HEK293T (cell line): ENCODE measurements around the gene LTO1.

ENCODE experiments used
- CTCF ChIA-PET: fragments of 350-600 bp; formaldehyde crosslinking; extraction: SDS; loops from one replicate; lab custom pipeline; 2021; ENCODE audit warnings: antibody characterized with exemption, inconsistent platforms; lab: Yijun Ruan, JAX
- POLR2A ChIA-PET: fragments of 350-600 bp; formaldehyde crosslinking; extraction: SDS; loops from one replicate; lab custom pipeline; 2020; ENCODE audit warnings: antibody characterized with exemption, inconsistent platforms; lab: Yijun Ruan, JAX
- DNase-seq: peaks from one replicate; pipeline ENCODE4 v3.0.0; 2012; ENCODE audit warnings: mixed read lengths; ENCODE audit errors: extremely low spot score
- ARNT ChIP-seq: fragments of 450-650 bp; IDR thresholded peaks from 2 replicates; pipeline ENCODE4 v1.6.1; 2017; ENCODE audit warnings: mild to moderate bottlenecking
- BHLHE40 ChIP-seq: fragments of 450-650 bp; IDR thresholded peaks from 2 replicates; pipeline ENCODE4 v1.6.1; 2016; ENCODE audit warnings: mild to moderate bottlenecking, moderate library complexity, borderline replicate concordance
- CTBP1 ChIP-seq: fragments of 450-650 bp; IDR thresholded peaks from 2 replicates; pipeline ENCODE4 v1.6.1; 2016; ENCODE audit warnings: borderline replicate concordance
- ELF4 ChIP-seq: fragments of 450-650 bp; IDR thresholded peaks from 2 replicates; pipeline ENCODE4 v1.6.1; 2017; ENCODE audit warnings: antibody characterized with exemption
- FOXA1 ChIP-seq: fragments of 450-650 bp; IDR thresholded peaks from 2 replicates; pipeline ENCODE4 v1.6.1; 2016; ENCODE audit warnings: mild to moderate bottlenecking
- FOXK2 ChIP-seq: fragments of 450-650 bp; IDR thresholded peaks from 2 replicates; pipeline ENCODE4 v1.6.1; 2016; ENCODE audit warnings: mild to moderate bottlenecking
- FOXM1 ChIP-seq: fragments of 450-650 bp; IDR thresholded peaks from 2 replicates; pipeline ENCODE4 v1.6.1; 2017; ENCODE audit warnings: mild to moderate bottlenecking, borderline replicate concordance
- HDGF ChIP-seq: fragments of 450-650 bp; IDR thresholded peaks from 2 replicates; pipeline ENCODE4 v1.6.1; 2017; ENCODE audit warnings: antibody characterized with exemption, borderline replicate concordance
- L3MBTL2 ChIP-seq: fragments of 450-650 bp; conservative IDR thresholded peaks from 2 replicates; pipeline ENCODE4 v1.6.1; 2016; ENCODE audit warnings: mild to moderate bottlenecking
- LEF1 ChIP-seq: fragments of 450-650 bp; IDR thresholded peaks from 2 replicates; pipeline ENCODE4 v1.6.1; 2017; ENCODE audit warnings: mild to moderate bottlenecking, borderline replicate concordance
- NFRKB ChIP-seq: fragments of 450-650 bp; IDR thresholded peaks from 2 replicates; pipeline ENCODE4 v1.6.1; 2016; ENCODE audit warnings: mild to moderate bottlenecking, moderate library complexity
- PKNOX1 ChIP-seq: fragments of 450-650 bp; IDR thresholded peaks from 2 replicates; pipeline ENCODE4 v1.6.1; 2016
- SP1 ChIP-seq: fragments of 450-650 bp; IDR thresholded peaks from 2 replicates; pipeline ENCODE4 v1.6.1; 2017
- SUZ12 ChIP-seq: fragments of 450-650 bp; IDR thresholded peaks from 2 replicates; pipeline ENCODE4 v1.6.1; 2016; ENCODE audit warnings: mild to moderate bottlenecking
- TARDBP ChIP-seq: fragments of 450-650 bp; IDR thresholded peaks from 2 replicates; pipeline ENCODE4 v1.6.1; 2016
- ZNF384 ChIP-seq: fragments of 450-650 bp; IDR thresholded peaks from 2 replicates; pipeline ENCODE4 v1.6.1; 2016

LTO1 gene

GRCh38 chr11:69716099-69716498 is 40.9 kb upstream of the LTO1 start:
- TF ChIP-seq CTBP1 = no peak
- TF ChIP-seq FOXK2 = no peak
- TF ChIP-seq ZNF384 = no peak
- no peak for TF ChIP-seq SUZ12
- no peak for TF ChIP-seq ARNT
- no peak for TF ChIP-seq BHLHE40
- TF ChIP-seq FOXA1 = no peak
- TF ChIP-seq L3MBTL2 = no peak
- no peak for TF ChIP-seq PKNOX1
- no peak for TF ChIP-seq TARDBP
- TF ChIP-seq NFRKB = no peak
- no peak for TF ChIP-seq HDGF
- TF ChIP-seq FOXM1 = no peak
- no peak for DNase-seq
- ChIA-PET POLR2A (interaction anchor here (1.0 kb wide), 1 partner anchor 23 kb away, joined by 3 read pairs; no protein-coding TSS in a partner anchor), CTCF (no interaction called here)

- no peak for DNase-seq
- ChIA-PET POLR2A (interaction anchor here (1.0 kb wide), 1 partner anchor 22 kb away, joined by 3 read pairs; no protein-coding TSS in a partner anchor), CTCF (no interaction called here)
- TF ChIP-seq CTBP1 (no peak), TARDBP (no peak), SP1 (no peak), L3MBTL2 (no peak), FOXA1 (no peak), HDGF (no peak)
Observed at GRCh38 chr11:69715446-69715845, 40.3 kb upstream of the LTO1 start.

GRCh38 chr11:69711822-69712801 is 37.0 kb upstream of the LTO1 start:
- ChIA-PET CTCF (no interaction called here), POLR2A (no interaction called here)
- no peak for DNase-seq
- no peak for TF ChIP-seq CTBP1
- TF ChIP-seq FOXK2 = no peak
- TF ChIP-seq NFRKB = no peak
- no peak for TF ChIP-seq SUZ12
- TF ChIP-seq HDGF = no peak
- no peak for TF ChIP-seq ELF4
- TF ChIP-seq ARNT = no peak
- no peak for TF ChIP-seq L3MBTL2
- TF ChIP-seq PKNOX1 = no peak
- no peak for TF ChIP-seq FOXA1
- no peak for TF ChIP-seq LEF1
- TF ChIP-seq FOXM1 = no peak

- CTCF ChIA-PET = interaction anchor here (0.6 kb wide), 1 partner anchor 730 kb away, joined by 3 read pairs; no protein-coding TSS in a partner anchor
- POLR2A ChIA-PET = no interaction called here
- no peak for DNase-seq
Observed at GRCh38 chr11:69708736-69709401, 33.7 kb upstream of the LTO1 start.

GRCh38 chr11:69707176-69707575 is 32.0 kb upstream of the LTO1 start:
- POLR2A ChIA-PET = no interaction called here
- DNase-seq = no peak
- TF ChIP-seq HDGF = no peak
- TF ChIP-seq FOXA1 = no peak
- no peak for TF ChIP-seq NFRKB
- no peak for TF ChIP-seq ELF4
- no peak for TF ChIP-seq SP1
- TF ChIP-seq LEF1 = no peak
- no peak for TF ChIP-seq TARDBP
- TF ChIP-seq ARNT = no peak
- no peak for TF ChIP-seq L3MBTL2
- TF ChIP-seq CTBP1 = no peak
- no peak for TF ChIP-seq FOXM1
- no peak for TF ChIP-seq FOXK2
- no peak for TF ChIP-seq PKNOX1
- TF ChIP-seq SUZ12 = no peak
- TF ChIP-seq ZNF384 = no peak
- TF ChIP-seq BHLHE40 = no peak
- CTCF ChIA-PET = no interaction called here

More at GRCh38 chr11:69708736-69709401, 33.7 kb upstream of the LTO1 start:
- no peak for TF ChIP-seq CTBP1
